Measurements from ENCODE around the gene LRCH1. TPM values are rescaled to one million over a fixed set of nuclear protein-coding genes. Genes with fewer than 3 reads are reported as not detected.

LRCH1 gene
- total and polyA plus RNA-seq, 4 donors: 2.6 to 6.6 (median 3.4) TPM

- Histone ChIP-seq H3K9ac (ENCODE audit: low read depth in 1 of 2, low read length in 2 of 2) (no peak overlapping the region), H3K9me3 (ENCODE audit: control insufficient read depth in 4 of 4, low read length in 3 of 4) (no peaks in the 10 kb centered on the region), H3K27ac (ENCODE audit: low read depth in 1 of 2, low read length in 2 of 2) (no peak overlapping the region), H3K36me3 (ENCODE audit: control insufficient read depth in 4 of 4, insufficient read depth in 3 of 4, low read depth in 1 of 4, low read length in 3 of 4) (no peaks in the 10 kb centered on the region), H3K4me3 (ENCODE audit: low read depth in 1 of 3, low read length in 3 of 3) (no peak overlapping the region), H3K4me1 (ENCODE audit: control insufficient read depth in 4 of 4, insufficient read depth in 4 of 4, low read length in 3 of 4) (no peaks in the 10 kb centered on the region), H3K27me3 (ENCODE audit: control insufficient read depth in 4 of 4, insufficient read depth in 4 of 4, low read length in 3 of 4) (no peaks in the 10 kb centered on the region)
- 94% methylated on average over 4 of the region's 4 CpGs for WGBS
- DNase-seq (ENCODE audit: low spot score): no peak
- no peak for TF ChIP-seq CTCF (IDR thresholded peaks at IDR 0.05; ENCODE audit: low read depth, low read length, missing input control)
- TF ChIP-seq JUND (IDR thresholded peaks at IDR 0.05): no peak
- no peak for TF ChIP-seq NR2F2 (IDR thresholded peaks at IDR 0.05)
- TF ChIP-seq YY1 (IDR thresholded peaks at IDR 0.05): no peak
- no peak for TF ChIP-seq SP1 (IDR thresholded peaks at IDR 0.05)
- TF ChIP-seq EGR1 (IDR thresholded peaks at IDR 0.05; ENCODE audit: low read depth in 2 of 2): no peak
- TF ChIP-seq TAF1 (conservative IDR thresholded peaks at IDR 0.05): no peak
- TF ChIP-seq HNF4A (conservative IDR thresholded peaks at IDR 0.05): no peak
- no peak for TF ChIP-seq ZBTB33 (IDR thresholded peaks at IDR 0.05)
- no peak for TF ChIP-seq ATF3 (IDR thresholded peaks at IDR 0.05)
- no peak for TF ChIP-seq RAD21 (IDR thresholded peaks at IDR 0.05)
- TF ChIP-seq FOXA2 (IDR thresholded peaks at IDR 0.05): no peak
- no peak for TF ChIP-seq FOXA1 (IDR thresholded peaks at IDR 0.05)
- TF ChIP-seq RXRA (IDR thresholded peaks at IDR 0.05): no peak
- no peak for TF ChIP-seq REST (IDR thresholded peaks at IDR 0.05)
- no peak for TF ChIP-seq HNF4G (IDR thresholded peaks at IDR 0.05)
- no peak for TF ChIP-seq GABPA (IDR thresholded peaks at IDR 0.05 in 1 of 2, conservative IDR thresholded peaks at IDR 0.05 in 1 of 2)
Observed at GRCh38 chr13:46542833-46543232, 10.1 kb upstream of the LRCH1 start.

- Histone ChIP-seq H3K9me3 (ENCODE audit: control insufficient read depth in 4 of 4, low read length in 3 of 4) (no peaks in the 10 kb centered on the region), H3K36me3 (ENCODE audit: control insufficient read depth in 4 of 4, insufficient read depth in 3 of 4, low read depth in 1 of 4, low read length in 3 of 4) (no peaks in the 10 kb centered on the region), H3K4me1 (ENCODE audit: control insufficient read depth in 4 of 4, insufficient read depth in 4 of 4, low read length in 3 of 4) (no peaks in the 10 kb centered on the region), H3K27me3 (ENCODE audit: control insufficient read depth in 4 of 4, insufficient read depth in 4 of 4, low read length in 3 of 4) (no peaks in the 10 kb centered on the region), H3K27ac (ENCODE audit: low read depth in 1 of 2, low read length in 2 of 2) (no peak overlapping the region), H3K4me3 (ENCODE audit: low read depth in 1 of 3, low read length in 3 of 3) (no peak overlapping the region), H3K9ac (ENCODE audit: low read depth in 1 of 2, low read length in 2 of 2) (no peak overlapping the region)
- WGBS: 94% methylated on average over 3 of the region's 3 CpGs
- no peak for DNase-seq (ENCODE audit: low spot score)
- TF ChIP-seq MAX (IDR thresholded peaks at IDR 0.05) (no peak), FOXA1 (IDR thresholded peaks at IDR 0.05) (no peak), RXRA (IDR thresholded peaks at IDR 0.05) (no peak), NR2F2 (IDR thresholded peaks at IDR 0.05) (no peak), HNF4A (conservative IDR thresholded peaks at IDR 0.05) (no peak), RAD21 (IDR thresholded peaks at IDR 0.05) (no peak), ATF3 (IDR thresholded peaks at IDR 0.05) (no peak), TAF1 (conservative IDR thresholded peaks at IDR 0.05) (no peak), YY1 (IDR thresholded peaks at IDR 0.05) (no peak), FOXA2 (IDR thresholded peaks at IDR 0.05) (no peak), JUND (IDR thresholded peaks at IDR 0.05) (no peak), SP1 (IDR thresholded peaks at IDR 0.05) (no peak), ZBTB33 (IDR thresholded peaks at IDR 0.05) (no peak), GABPA (IDR thresholded peaks at IDR 0.05 in 1 of 2, conservative IDR thresholded peaks at IDR 0.05 in 1 of 2) (no peak), EGR1 (IDR thresholded peaks at IDR 0.05; ENCODE audit: low read depth in 2 of 2) (no peak)
Observed at GRCh38 chr13:46543287-46543686, 9.7 kb upstream of the LRCH1 start.
